HUDEP-2 (cell line): ENCODE data around the gene C6orf15.

Experiments
- DNase-seq, 76 experiments: peaks; one replicate each; lab custom pipeline; 2025; ENCODE audit not compliant: unreplicated experiment in 76 of 76; lab: John Stamatoyannopoulos, UW

C6orf15 gene

GRCh38 chr6:31112478-31112877 lies at the start of gene C6orf15:
TSS of gene C6orf15 (minus strand) at chr6:31112575. CDS start at chr6:31112555, 20 bp downstream.
- no peak for DNase-seq

DNA sequence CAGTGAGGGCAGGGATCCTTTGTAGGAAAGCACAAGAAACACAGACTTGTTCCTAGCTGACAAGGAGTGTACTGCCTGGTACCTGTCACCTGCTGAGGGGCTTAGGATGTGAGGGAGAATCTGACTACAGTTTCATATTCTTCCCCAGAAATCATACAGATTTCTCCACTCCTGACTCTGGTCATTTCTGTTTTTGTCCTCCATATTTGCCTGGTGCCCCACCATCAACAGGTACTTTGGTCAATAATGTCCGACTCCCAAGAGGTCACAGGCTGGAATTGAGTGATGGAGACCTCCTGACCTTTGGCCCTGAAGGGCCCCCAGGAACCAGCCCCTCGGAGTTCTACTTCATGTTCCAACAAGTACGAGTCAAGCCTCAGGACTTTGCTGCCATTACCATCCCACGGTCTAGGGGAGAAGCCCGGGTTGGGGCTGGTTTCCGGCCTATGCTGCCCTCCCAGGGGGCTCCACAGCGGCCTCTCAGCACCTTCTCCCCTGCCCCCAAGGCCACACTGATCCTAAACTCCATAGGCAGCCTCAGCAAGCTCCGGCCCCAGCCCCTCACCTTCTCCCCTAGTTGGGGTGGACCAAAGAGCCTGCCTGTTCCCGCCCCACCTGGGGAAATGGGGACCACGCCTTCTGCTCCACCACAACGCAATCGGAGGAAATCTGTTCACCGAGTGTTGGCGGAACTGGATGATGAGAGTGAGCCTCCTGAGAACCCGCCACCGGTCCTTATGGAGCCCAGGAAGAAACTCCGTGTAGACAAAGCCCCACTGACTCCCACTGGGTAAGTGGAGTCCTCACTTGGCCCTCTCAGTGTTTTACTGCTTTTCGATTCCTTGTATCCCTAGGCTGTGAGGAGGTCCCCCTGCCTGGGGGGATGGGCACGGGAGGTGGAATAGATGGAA lies 49.1 kb upstream of the C6orf15 start:
- DNase-seq = no peak

GRCh38 chr6:31158863-31159855 lies 46.8 kb upstream of the C6orf15 start:
- DNase-seq = peak in 8 of 76 experiments; percentile 14 to 48 (median 38)

- DNase-seq = peak; percentile 90 to 100 (median 99)
Observed at GRCh38 chr6:31158140-31158862, 45.9 kb upstream of the C6orf15 start, which contains the start of gene TCF19. TSS of gene TCF19 (plus strand) at chr6:31158589. CDS start at chr6:31159470, 881 bp downstream.

GRCh38 chr6:31157513-31158139 lies 45.3 kb upstream of the C6orf15 start, which contains the start of gene CCHCR1:
TSS of gene CCHCR1 (minus strand) at chr6:31157802. CDS start at chr6:31157600, 202 bp downstream.
- no peak for DNase-seq

DNA sequence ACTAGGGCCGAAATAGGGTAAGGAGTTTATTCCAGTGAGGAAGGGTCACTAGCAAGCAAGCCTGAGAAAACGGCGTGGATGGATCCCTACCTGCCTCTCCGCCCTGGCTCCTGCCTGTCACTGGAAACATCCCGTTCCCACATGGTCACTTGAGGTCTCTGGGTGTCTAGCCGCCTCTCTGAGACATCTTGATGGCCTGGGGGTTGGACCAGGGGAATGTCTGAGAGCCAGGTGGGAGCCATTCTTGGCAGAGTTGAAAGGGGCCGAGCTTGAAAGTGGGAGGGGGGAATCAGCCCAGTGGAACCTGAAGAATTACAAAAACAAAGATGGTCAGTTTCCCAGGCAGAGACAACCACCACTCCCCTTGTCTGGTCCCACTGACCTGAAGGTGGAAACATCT lies 44.3 kb upstream of the C6orf15 start:
- no peak for DNase-seq

DNA sequence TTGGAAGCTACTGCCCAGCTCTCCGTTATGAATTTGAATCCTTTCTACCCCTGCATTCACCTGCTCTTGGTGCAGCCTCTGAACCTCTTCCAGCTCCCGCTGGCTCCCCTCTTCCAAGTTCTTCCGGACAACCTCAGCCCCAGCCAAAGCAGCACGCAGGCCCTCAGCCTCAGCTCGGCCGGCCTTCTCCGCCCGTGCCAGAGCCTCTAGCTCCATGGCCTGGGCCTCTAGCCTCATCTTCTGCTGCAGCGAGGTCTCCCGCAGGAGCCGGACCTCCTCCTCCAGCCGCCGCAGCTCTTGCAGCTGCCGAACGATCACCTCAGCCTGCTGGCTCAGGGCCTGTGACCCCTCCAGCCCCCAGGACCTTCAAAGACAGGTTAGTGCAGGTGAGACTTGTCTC lies 42.1 kb upstream of the C6orf15 start:
- no peak for DNase-seq

GRCh38 chr6:31152781-31153180 lies 40.4 kb upstream of the C6orf15 start:
- DNase-seq = no peak

GRCh38 chr6:31149827-31150447 lies 37.6 kb upstream of the C6orf15 start:
- DNase-seq = no peak

DNA sequence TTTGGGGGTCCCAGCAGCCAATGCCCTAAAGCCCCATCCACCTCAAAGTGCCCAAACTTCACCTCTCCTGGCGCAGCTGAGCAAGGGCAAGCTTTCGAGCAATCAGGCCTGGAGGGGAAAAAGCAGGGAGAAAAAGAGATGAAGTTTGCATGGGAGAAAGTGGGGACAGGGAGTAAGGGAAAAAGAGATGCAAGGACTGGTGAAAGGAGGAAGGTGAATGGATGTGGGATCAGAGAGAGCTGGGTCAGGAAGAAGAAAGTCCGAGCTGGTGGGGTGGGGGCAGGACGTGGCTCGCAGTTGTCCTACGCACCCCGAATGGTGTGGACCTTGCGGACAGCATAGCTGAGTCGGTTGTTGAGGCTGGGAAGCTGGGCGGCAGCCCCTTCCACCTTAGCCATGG lies 33.0 kb upstream of the C6orf15 start:
- no peak for DNase-seq

GRCh38 chr6:31144970-31145340 lies 32.6 kb upstream of the C6orf15 start:
- no peak for DNase-seq

DNA sequence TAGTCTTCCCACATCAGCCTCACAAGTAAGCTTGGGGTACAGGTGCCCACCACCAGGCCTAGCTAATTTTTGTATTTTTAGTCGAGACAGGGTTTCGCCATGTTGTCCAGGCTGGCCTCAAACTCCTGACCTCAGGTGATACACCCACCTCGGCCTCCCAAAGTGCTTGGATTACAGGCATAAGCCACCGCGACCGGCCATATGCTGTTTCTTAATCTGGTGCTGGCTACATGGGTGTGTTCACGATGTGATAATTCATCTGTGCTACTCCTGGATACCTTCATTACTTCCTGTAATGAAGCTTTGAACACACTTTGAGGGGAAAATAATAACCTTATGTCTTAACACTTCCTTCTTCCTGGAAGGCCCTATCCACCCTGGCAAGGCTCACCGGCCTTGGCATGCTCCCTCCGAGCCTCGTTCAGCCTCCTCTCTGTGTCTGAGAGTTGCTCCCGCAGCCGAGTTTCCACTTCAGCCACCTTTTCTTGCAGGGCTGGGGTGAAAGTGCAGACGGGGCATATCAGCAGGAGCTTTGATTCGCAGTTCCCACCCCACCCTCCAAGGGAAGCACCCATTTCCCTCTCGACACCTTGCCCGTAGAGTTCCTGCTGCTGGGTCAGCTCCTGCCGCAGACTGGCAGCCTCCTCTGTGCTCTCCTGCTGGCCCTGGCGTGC lies 32.1 kb upstream of the C6orf15 start:
- no peak for DNase-seq

DNA sequence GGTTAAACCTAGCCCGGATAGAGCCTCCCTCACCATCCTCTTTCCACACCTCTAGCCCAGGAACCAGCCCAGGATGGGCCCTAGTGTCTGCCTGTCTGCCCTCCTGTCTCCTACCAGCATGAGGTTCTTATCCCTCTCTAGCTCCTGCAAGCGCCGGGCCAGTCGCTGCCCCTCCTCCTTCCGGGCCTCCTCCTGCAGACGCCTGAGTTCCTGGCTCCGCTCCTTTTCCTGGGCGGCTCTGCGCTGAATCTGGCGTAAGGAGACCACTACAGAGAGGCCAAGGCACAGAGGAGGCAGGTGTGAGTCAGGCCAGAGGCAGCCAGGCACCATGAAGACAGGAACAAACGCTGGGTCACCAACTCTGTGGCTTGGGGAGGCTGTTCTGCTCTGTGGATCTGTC lies 30.8 kb upstream of the C6orf15 start:
- no peak for DNase-seq

DNA sequence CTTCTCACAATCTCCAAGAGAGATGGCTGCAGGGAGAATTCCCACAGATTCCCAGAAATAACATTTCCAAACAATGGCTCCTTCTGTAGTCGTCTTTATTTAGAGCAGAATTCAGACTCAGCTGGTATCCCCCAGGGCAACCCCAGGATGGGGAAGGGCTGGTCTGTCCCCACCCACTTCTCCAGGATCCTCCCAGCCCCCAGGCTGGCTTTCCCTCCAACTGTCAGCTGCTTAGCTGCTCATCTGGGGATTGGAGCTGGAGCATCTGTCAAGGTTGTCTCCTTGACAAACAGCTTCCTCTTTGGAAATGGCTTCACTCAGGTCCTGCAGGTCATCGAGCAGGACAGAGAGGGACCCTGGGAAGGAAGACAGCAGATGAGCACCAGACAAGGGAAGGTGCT lies 30.0 kb upstream of the C6orf15 start:
- no peak for DNase-seq

GRCh38 chr6:31140643-31141042 lies 28.3 kb upstream of the C6orf15 start:
- no peak for DNase-seq

- DNase-seq = no peak
Observed at GRCh38 chr6:31139599-31139998, 27.2 kb upstream of the C6orf15 start.

DNA sequence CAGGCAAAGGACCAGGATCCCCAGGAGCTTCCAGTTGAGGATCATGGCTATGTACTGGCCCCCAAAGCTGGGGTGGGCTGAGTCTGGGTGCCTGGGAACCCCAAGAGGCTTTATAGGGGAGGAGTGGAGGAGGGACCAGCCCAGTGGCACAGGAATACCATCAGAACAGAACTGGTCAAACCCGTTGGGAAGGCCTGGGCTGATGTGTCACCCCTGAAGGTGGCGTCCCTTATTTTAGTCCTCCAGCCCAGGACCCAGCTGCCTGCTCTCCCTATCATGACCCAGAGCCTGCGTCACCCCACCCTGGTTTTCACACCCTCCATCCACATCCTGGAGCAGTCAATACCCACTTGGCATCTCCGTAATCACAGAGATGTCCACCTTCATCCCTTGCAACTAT lies 26.6 kb upstream of the C6orf15 start, which contains the start of gene PSORS1C2:
PSORS1C2 (minus strand) TSS at position 85 of the 400 bp plus-strand sequence; CDS start at position 45, 40 bp downstream.
- DNase-seq = no peak

GRCh38 chr6:31135710-31136109 lies 23.3 kb upstream of the C6orf15 start:
- no peak for DNase-seq

- DNase-seq = no peak
Observed at GRCh38 chr6:31132806-31133205, 20.4 kb upstream of the C6orf15 start.
